Duodenal mucosa (tissue), 2 donors: ENCODE results near the gene CTLA4.
A peak's percentile ranks its signal among the peaks of the same experiment; 100 is the strongest.

Source experiments
- H3K27ac ChIP-seq: one replicate; pipeline ENCODE4 v1.7.0; 2013; ENCODE audit warnings: low read depth, low read length
- H3K27me3 ChIP-seq, 2 donors: one replicate each; pipeline ENCODE4 v1.7.0; 2013; ENCODE audit warnings: low read length in 2 of 2, control low read depth in 1 of 2; ENCODE audit not compliant: insufficient read depth in 2 of 2, control insufficient read depth in 1 of 2
- H3K36me3 ChIP-seq, 2 donors: one replicate each; pipeline ENCODE4 v1.7.0; 2013; ENCODE audit warnings: low read length in 2 of 2, control low read depth in 1 of 2; ENCODE audit not compliant: insufficient read depth in 2 of 2, control insufficient read depth in 1 of 2
- H3K4me1 ChIP-seq, 2 donors: one replicate each; pipeline ENCODE4 v1.7.0; 2013; ENCODE audit warnings: low read length in 2 of 2, control low read depth in 1 of 2; ENCODE audit not compliant: insufficient read depth in 2 of 2, control insufficient read depth in 1 of 2
- H3K4me3 ChIP-seq, 2 donors: one replicate each; pipeline ENCODE4 v1.7.0; 2013; ENCODE audit warnings: low read length in 2 of 2, low read depth in 1 of 2
- H3K9ac ChIP-seq, 2 donors: one replicate each; pipeline ENCODE4 v1.7.0; 2013; ENCODE audit warnings: low read length in 2 of 2, low read depth in 1 of 2
- H3K9me3 ChIP-seq, 2 donors: one replicate each; pipeline ENCODE4 v1.7.0; 2013; ENCODE audit warnings: low read length in 2 of 2, control low read depth in 1 of 2; ENCODE audit not compliant: control insufficient read depth in 1 of 2

Gene CTLA4

DNA sequence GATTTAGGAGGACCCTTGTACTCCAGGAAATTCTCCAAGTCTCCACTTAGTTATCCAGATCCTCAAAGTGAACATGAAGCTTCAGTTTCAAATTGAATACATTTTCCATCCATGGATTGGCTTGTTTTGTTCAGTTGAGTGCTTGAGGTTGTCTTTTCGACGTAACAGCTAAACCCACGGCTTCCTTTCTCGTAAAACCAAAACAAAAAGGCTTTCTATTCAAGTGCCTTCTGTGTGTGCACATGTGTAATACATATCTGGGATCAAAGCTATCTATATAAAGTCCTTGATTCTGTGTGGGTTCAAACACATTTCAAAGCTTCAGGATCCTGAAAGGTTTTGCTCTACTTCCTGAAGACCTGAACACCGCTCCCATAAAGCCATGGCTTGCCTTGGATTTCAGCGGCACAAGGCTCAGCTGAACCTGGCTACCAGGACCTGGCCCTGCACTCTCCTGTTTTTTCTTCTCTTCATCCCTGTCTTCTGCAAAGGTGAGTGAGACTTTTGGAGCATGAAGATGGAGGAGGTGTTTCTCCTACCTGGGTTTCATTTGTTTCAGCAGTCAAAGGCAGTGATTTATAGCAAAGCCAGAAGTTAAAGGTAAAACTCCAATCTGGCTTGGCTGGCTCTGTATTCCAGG is at the start of gene CTLA4:
Gene CTLA4, plus strand, starts transcription at position 211 of the 640 bp plus-strand sequence. Its CDS starts 172 bp downstream, at position 383.
- no peak within 1 kb of the TSS for H3K27ac ChIP-seq
- H3K9ac ChIP-seq: peak within 1 kb of the TSS in 1 of 2 donors; percentile 24
- H3K9me3 ChIP-seq: no peaks in the 10 kb centered on the region
- peaks cover 3 to 6% of the 10 kb centered on the region in 2 donors for H3K4me1 ChIP-seq
- H3K4me3 ChIP-seq: peak within 1 kb of the TSS in 1 of 2 donors; percentile 13
- no peaks in the 10 kb centered on the region for H3K36me3 ChIP-seq
- H3K27me3 ChIP-seq: no peaks in the 10 kb centered on the region

DNA sequence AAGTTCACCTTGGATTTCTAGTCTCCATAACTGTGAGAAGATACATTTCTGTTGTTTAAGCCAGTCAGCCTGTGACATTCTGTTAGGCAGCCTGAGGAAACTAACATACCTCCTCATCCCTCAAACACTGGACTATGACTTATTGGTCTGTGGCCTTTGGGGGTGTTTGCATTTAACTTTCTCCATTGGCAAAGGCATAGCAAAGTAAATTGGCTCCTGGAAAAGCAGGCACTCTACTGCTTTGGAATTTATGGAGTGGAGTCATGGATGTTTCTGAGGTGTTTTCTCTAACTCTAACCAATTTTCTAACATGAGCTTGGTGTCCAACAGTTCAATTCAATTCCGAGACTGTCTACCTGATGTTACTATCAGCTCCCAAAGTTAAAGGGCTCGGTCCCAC is 48.9 kb upstream of the CTLA4 start:
- no peak overlapping the region for H3K9ac ChIP-seq
- no peak overlapping the region for H3K4me3 ChIP-seq
- H3K4me1 ChIP-seq: peaks cover 11 to 25% of the 10 kb centered on the region in 2 donors
- no peaks in the 10 kb centered on the region for H3K36me3 ChIP-seq
- no peaks in the 10 kb centered on the region for H3K27me3 ChIP-seq
- H3K27ac ChIP-seq: no peak overlapping the region
- no peaks in the 10 kb centered on the region for H3K9me3 ChIP-seq

DNA sequence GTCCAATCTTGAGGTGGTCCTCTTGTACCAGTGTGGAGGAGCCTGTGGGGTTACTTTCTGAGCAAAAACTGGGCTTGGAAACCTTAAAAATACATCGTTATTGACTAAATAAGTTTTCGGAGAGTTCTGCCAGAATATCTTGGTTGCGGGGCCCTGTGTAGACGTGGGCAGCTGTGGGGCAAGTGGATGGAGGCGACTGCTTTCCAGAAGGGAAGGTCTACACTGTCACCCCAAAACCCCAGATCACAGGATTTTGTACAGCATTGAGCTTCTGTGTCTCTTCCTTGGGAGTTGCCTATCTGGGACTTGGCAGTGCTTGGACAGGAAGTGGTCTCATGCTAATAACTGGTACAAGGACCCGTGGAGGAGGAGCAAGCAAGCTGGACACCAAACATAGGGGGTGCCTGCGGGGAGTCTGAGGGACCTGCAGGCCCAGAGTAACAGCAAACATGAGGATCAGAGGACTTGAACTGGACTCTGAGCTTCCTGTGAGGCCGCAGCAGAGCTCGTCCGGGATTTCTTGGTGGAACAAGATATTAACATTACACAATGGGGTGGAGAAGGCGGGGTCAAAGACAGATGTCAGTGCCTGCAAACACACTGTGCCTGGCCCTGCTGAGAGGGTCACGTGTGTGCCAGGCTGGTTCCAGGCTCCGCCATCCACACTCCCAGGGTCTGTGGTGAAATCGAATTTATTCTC is 48.0 kb upstream of the CTLA4 start:
- H3K36me3 ChIP-seq: no peaks in the 10 kb centered on the region
- no peak overlapping the region for H3K4me3 ChIP-seq
- H3K9me3 ChIP-seq: no peaks in the 10 kb centered on the region
- H3K4me1 ChIP-seq: peaks cover 6 to 19% of the 10 kb centered on the region in 2 donors
- no peak overlapping the region for H3K9ac ChIP-seq
- H3K27ac ChIP-seq: no peak overlapping the region
- no peaks in the 10 kb centered on the region for H3K27me3 ChIP-seq

DNA sequence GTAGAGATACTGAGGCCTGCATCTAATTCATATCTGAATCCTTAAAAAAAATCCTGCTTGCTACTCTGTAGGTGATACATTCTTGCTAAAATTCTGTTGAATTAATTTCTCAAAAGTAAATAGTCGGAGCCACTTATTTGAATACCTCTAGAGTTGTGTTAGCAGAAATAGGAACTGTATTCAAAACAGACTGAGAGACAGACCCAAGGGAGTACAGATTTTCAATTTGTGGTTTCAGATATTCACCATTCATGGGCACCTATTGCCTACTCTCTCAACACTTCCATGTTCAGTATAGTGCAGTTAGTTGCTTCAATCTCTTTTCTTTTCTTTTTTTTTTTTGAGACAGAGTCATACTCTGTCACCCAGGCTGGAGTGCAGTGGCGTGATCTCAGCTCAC is 46.6 kb upstream of the CTLA4 start:
- no peaks in the 10 kb centered on the region for H3K27me3 ChIP-seq
- H3K4me3 ChIP-seq: no peak overlapping the region
- H3K27ac ChIP-seq: no peak overlapping the region
- H3K9me3 ChIP-seq: no peaks in the 10 kb centered on the region
- H3K4me1 ChIP-seq: peaks cover 0 to 12% of the 10 kb centered on the region in 2 donors
- no peak overlapping the region for H3K9ac ChIP-seq
- no peaks in the 10 kb centered on the region for H3K36me3 ChIP-seq

DNA sequence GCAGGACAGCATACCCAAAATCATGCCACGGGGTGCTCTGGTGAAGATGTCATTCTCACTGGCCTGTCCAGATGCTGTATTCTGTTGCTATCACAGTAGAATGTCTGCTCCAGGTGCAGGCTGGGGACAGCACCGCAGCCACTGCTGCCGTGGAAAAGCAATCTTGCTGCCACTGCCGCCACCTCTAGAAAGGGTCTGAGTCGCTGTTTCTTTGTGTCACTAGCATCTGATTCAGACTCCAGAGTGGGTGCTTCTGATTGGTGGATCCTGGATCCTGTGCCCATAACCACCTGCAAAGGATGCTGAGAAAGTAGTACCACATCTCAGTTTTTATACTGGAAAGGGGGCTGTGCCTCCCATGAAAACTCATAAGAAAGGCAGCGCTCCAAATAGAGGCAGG is 45.3 kb upstream of the CTLA4 start:
- Histone ChIP-seq H3K27ac (no peak overlapping the region), H3K9ac (no peak overlapping the region), H3K4me1 (peaks cover 0 to 9% of the 10 kb centered on the region in 2 donors)

DNA sequence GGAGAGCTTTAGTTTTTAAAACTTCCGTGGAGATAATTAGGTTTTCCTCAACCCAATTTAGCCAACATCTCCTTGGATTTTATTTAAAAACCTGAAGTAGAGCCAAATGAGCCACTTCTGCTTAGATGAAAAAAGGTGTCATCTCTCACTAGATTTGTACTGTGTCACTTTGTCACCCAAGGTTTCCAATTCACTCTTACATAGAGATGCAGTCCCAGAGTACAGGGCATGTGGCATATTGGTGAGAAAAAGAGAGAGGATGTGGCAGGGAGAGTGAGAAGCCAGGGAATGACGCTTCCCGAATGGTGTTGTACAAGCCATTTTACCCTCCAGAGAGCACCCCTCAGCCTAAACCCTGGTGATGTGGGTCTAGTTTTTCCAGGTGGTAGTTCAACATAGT is 44.4 kb upstream of the CTLA4 start:
- H3K27ac ChIP-seq: no peak overlapping the region

More for the DNA sequence above, 45.3 kb upstream of the CTLA4 start:
- Histone ChIP-seq H3K36me3 (no peaks in the 10 kb centered on the region), H3K4me3 (no peak overlapping the region), H3K9me3 (no peaks in the 10 kb centered on the region), H3K27me3 (no peaks in the 10 kb centered on the region)

DNA sequence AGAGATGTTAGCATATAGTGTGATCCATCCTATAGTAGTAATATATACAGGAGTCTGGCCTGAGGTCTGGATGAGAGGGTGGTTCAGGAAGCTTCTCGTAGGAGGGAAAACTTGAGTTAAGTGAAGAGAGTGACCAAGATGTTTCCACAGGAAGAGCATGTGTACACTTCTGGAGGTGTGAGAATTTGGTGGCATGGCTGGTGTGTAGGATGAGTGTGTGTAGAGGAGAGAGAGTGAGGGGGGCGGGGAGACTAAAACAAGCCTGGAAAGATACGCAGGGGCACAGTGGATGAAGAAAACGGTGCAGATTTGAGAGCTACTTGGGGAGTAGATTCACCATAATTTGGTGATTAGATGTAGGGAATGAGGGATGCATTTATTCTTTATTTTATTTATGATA is 43.5 kb upstream of the CTLA4 start:
- H3K4me1 ChIP-seq: peaks cover 0 to 9% of the 10 kb centered on the region in 2 donors
- no peak overlapping the region for H3K27ac ChIP-seq
- H3K36me3 ChIP-seq: no peaks in the 10 kb centered on the region
- no peak overlapping the region for H3K9ac ChIP-seq
- no peak overlapping the region for H3K4me3 ChIP-seq
- H3K9me3 ChIP-seq: no peaks in the 10 kb centered on the region
- H3K27me3 ChIP-seq: no peaks in the 10 kb centered on the region

More for the DNA sequence above, 44.4 kb upstream of the CTLA4 start:
- no peak overlapping the region for H3K9ac ChIP-seq
- H3K4me3 ChIP-seq: no peak overlapping the region
- H3K4me1 ChIP-seq: peaks cover 0 to 9% of the 10 kb centered on the region in 2 donors
- H3K36me3 ChIP-seq: no peaks in the 10 kb centered on the region
- H3K9me3 ChIP-seq: no peaks in the 10 kb centered on the region
- H3K27me3 ChIP-seq: no peaks in the 10 kb centered on the region

DNA sequence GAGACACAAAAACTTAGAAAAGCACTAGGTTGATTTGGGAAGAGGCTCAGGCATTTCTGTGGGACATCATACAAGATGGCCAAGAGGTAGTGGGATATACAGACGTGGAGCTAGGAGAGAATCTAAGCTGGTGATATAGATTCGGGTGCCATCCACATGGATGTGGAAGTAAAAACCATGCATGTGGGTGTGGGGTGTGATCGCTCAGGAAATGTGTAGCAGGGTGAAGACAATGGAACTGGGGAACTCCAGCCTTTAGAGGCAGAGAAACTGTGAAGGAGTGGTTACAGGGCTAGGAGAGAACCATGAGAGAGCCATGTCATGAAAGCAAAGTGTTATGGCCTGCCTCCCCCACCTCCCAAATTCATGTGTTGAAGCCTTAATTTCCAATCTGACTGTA is 43.0 kb upstream of the CTLA4 start:
- Histone ChIP-seq H3K4me1 (peaks cover 0 to 7% of the 10 kb centered on the region in 2 donors), H3K4me3 (no peak overlapping the region), H3K27me3 (no peaks in the 10 kb centered on the region), H3K36me3 (no peaks in the 10 kb centered on the region), H3K9ac (no peak overlapping the region), H3K9me3 (no peaks in the 10 kb centered on the region), H3K27ac (no peak overlapping the region)

DNA sequence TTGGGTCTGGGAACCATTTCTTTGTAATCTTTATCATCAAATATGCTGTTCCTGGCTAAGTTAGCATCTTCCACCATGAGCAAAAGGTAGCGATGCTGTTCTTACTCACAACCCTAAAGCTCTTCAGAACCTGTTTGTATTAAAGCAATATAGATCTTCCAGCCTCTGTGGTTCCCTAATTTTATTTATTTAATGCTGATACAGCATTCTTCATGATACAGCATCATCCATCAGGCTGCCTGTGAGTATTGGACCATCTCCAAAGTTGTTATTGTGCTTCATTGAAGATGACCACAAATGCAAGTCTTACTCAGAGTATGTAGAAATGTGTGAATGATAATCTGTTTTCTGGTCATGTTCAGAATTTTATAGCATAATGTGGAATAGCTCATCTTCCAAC is 40.9 kb upstream of the CTLA4 start:
- no peaks in the 10 kb centered on the region for H3K4me1 ChIP-seq
- no peaks in the 10 kb centered on the region for H3K27me3 ChIP-seq
- no peak overlapping the region for H3K4me3 ChIP-seq
- no peaks in the 10 kb centered on the region for H3K9me3 ChIP-seq
- H3K9ac ChIP-seq: no peak overlapping the region
- H3K27ac ChIP-seq: no peak overlapping the region
- no peaks in the 10 kb centered on the region for H3K36me3 ChIP-seq

DNA sequence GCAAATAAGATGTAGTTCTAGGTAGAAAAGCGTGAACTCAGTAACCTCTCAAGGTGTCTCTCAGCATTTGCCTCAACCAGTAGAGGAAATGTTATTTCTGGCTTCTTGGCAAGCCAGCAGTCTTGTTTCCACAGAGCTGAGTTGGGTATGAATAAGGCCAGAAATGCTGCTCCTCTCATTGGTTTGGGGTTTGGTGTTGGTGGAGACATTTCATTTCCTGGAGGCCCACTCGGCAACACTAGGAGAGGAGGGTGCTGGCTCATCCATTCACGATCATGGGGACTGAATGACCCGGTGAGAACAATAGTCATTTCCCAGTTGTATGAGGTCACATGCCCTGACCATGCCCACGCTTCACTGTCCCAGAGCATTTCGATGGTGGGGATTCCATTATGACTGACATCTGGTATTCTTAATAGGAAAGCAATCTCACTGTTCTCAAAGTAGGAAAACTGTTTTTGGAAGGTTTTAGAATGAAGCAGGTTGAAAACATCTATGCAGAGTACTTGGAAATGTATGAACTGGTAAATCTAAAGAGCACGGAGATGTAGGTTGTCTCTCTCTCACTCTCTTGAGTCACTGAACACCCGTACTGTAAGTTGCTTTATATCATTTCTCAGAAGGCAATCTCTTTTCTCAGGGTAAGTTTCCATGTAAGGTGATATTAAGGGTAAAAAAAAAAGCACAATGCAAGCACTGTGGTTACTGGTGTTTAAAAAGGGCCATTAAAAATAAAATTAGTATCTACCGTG is 37.1 kb upstream of the CTLA4 start:
- H3K36me3 ChIP-seq: no peaks in the 10 kb centered on the region
- no peaks in the 10 kb centered on the region for H3K4me1 ChIP-seq
- no peak overlapping the region for H3K27ac ChIP-seq

More for the DNA sequence above, 37.1 kb upstream of the CTLA4 start:
- Histone ChIP-seq H3K4me3 (no peak overlapping the region), H3K27me3 (no peaks in the 10 kb centered on the region), H3K9me3 (no peaks in the 10 kb centered on the region), H3K9ac (no peak overlapping the region)
